ENCODE measurements around the gene CNIH1.
"Not testable (repeated sequence)": the region's sequence is repeated elsewhere in the genome, so short reads cannot be mapped to it uniquely, and the experiment has no call there.

CNIH1 gene

GRCh38 chr14:54457609-54457996 is 16.4 kb upstream of the CNIH1 start:
- Histone ChIP-seq H3K9me3 (ENCODE audit: severe bottlenecking) (no peaks in the 10 kb centered on the region), H3K4me1 (ENCODE audit: insufficient read depth, poor library complexity, severe bottlenecking) (peaks cover 33% of the 10 kb centered on the region), H3K27ac (ENCODE audit: poor library complexity, severe bottlenecking) (peak overlapping the region; percentile 32), H3K27me3 (ENCODE audit: insufficient read depth, poor library complexity, severe bottlenecking) (no peaks in the 10 kb centered on the region), H3K4me3 (ENCODE audit: severe bottlenecking) (no peak overlapping the region), H3K36me3 (ENCODE audit: low read depth) (no peaks in the 10 kb centered on the region)
- peak; percentile 20; the same call in 2 of the 3 replicates for ATAC-seq (ENCODE audit: low read depth)
- no peak for DNase-seq (ENCODE audit: low spot score)
- TF ChIP-seq CTCF (IDR thresholded peaks at IDR 0.05; ENCODE audit: poor library complexity, severe bottlenecking) = no peak

GRCh38 chr14:54456820-54457608 is 15.8 kb upstream of the CNIH1 start:
- peak; percentile 58 for ATAC-seq (ENCODE audit: low read depth)

GRCh38 chr14:54455363-54455762 is 14.2 kb upstream of the CNIH1 start:
- ATAC-seq (ENCODE audit: low read depth) (no peak), DNase-seq (ENCODE audit: low spot score) (no peak)
- no peak overlapping the region for H3K4me3 ChIP-seq (ENCODE audit: severe bottlenecking)
- no peak for TF ChIP-seq CTCF (IDR thresholded peaks at IDR 0.05; ENCODE audit: poor library complexity, severe bottlenecking)
- H3K27ac ChIP-seq (ENCODE audit: poor library complexity, severe bottlenecking) = peak overlapping the region; percentile 46
- H3K4me1 ChIP-seq (ENCODE audit: insufficient read depth, poor library complexity, severe bottlenecking) = peaks cover 25% of the 10 kb centered on the region
- no peaks in the 10 kb centered on the region for H3K36me3 ChIP-seq (ENCODE audit: low read depth)
- no peaks in the 10 kb centered on the region for H3K27me3 ChIP-seq (ENCODE audit: insufficient read depth, poor library complexity, severe bottlenecking)
- no peaks in the 10 kb centered on the region for H3K9me3 ChIP-seq (ENCODE audit: severe bottlenecking)

More at GRCh38 chr14:54456820-54457608, 15.8 kb upstream of the CNIH1 start:
- H3K4me3 ChIP-seq (ENCODE audit: severe bottlenecking); H3K36me3 ChIP-seq (ENCODE audit: low read depth); H3K27me3 ChIP-seq (ENCODE audit: insufficient read depth, poor library complexity, severe bottlenecking); DNase-seq (ENCODE audit: low spot score); H3K9me3 ChIP-seq (ENCODE audit: severe bottlenecking): not testable (repeated sequence)
- Histone ChIP-seq H3K27ac (ENCODE audit: poor library complexity, severe bottlenecking) (peak overlapping the region; percentile 32), H3K4me1 (ENCODE audit: insufficient read depth, poor library complexity, severe bottlenecking) (peaks cover 27% of the 10 kb centered on the region)

GRCh38 chr14:54453990-54454389 is 12.8 kb upstream of the CNIH1 start:
- H3K9me3 ChIP-seq (ENCODE audit: severe bottlenecking); H3K36me3 ChIP-seq (ENCODE audit: low read depth); H3K27me3 ChIP-seq (ENCODE audit: insufficient read depth, poor library complexity, severe bottlenecking); H3K4me3 ChIP-seq (ENCODE audit: severe bottlenecking); DNase-seq (ENCODE audit: low spot score): not testable (repeated sequence)
- peaks cover 25% of the 10 kb centered on the region for H3K4me1 ChIP-seq (ENCODE audit: insufficient read depth, poor library complexity, severe bottlenecking)
- peak overlapping the region; percentile 46 for H3K27ac ChIP-seq (ENCODE audit: poor library complexity, severe bottlenecking)
- peak; percentile 88 for ATAC-seq (ENCODE audit: low read depth)

- H3K4me1 ChIP-seq (ENCODE audit: insufficient read depth, poor library complexity, severe bottlenecking) = peaks cover 25% of the 10 kb centered on the region
- peak overlapping the region; percentile 46 for H3K27ac ChIP-seq (ENCODE audit: poor library complexity, severe bottlenecking)
- no peaks in the 10 kb centered on the region for H3K27me3 ChIP-seq (ENCODE audit: insufficient read depth, poor library complexity, severe bottlenecking)
- no peak overlapping the region for H3K4me3 ChIP-seq (ENCODE audit: severe bottlenecking)
- no peak for DNase-seq (ENCODE audit: low spot score)
- no peaks in the 10 kb centered on the region for H3K36me3 ChIP-seq (ENCODE audit: low read depth)
- no peaks in the 10 kb centered on the region for H3K9me3 ChIP-seq (ENCODE audit: severe bottlenecking)
- no peak for TF ChIP-seq CTCF (IDR thresholded peaks at IDR 0.05; ENCODE audit: poor library complexity, severe bottlenecking)
- ATAC-seq (ENCODE audit: low read depth) = peak; percentile 66
Observed at GRCh38 chr14:54453252-54453651, 12.1 kb upstream of the CNIH1 start.

- no peak for ATAC-seq (ENCODE audit: low read depth)
- no peak for TF ChIP-seq CTCF (IDR thresholded peaks at IDR 0.05; ENCODE audit: poor library complexity, severe bottlenecking)
Observed at GRCh38 chr14:54451961-54452360, 10.8 kb upstream of the CNIH1 start.

More at GRCh38 chr14:54451961-54452360, 10.8 kb upstream of the CNIH1 start:
- Histone ChIP-seq H3K4me3 (ENCODE audit: severe bottlenecking) (no peak overlapping the region), H3K4me1 (ENCODE audit: insufficient read depth, poor library complexity, severe bottlenecking) (peaks cover 28% of the 10 kb centered on the region), H3K27ac (ENCODE audit: poor library complexity, severe bottlenecking) (no peak overlapping the region), H3K36me3 (ENCODE audit: low read depth) (no peaks in the 10 kb centered on the region), H3K27me3 (ENCODE audit: insufficient read depth, poor library complexity, severe bottlenecking) (no peaks in the 10 kb centered on the region), H3K9me3 (ENCODE audit: severe bottlenecking) (no peaks in the 10 kb centered on the region)
- no peak for DNase-seq (ENCODE audit: low spot score)

Data from RWPE2 (cell line).